Cardiac fibroblast (primary cell): ENCODE measurements around the gene ADGB.

Experiments used
- DNase-seq, 2 donors: peaks; one replicate each; pipeline versions ENCODE4 v3.0.0 to v3.0.0-alpha.2; 2010; ENCODE audit warnings: low read depth in 2 of 2
- H3K4me3 ChIP-seq, 2 donors: replicated peaks in 1 of 2; 1 replicate in 1 of 2; 2 replicates in 1 of 2; pipeline ENCODE4 v1.5.1; 2011; ENCODE audit warnings: low read depth in 2 of 2, low read length in 2 of 2, mild to moderate bottlenecking in 2 of 2, moderate library complexity in 1 of 2
- TF ChIP-seq, protein P1 (sequence below): IDR thresholded peaks from one replicate; pipeline ENCODE4 v1.5.1; 2011; ENCODE audit warnings: low read depth, mild to moderate bottlenecking, low read length, inconsistent platforms

Gene ADGB

DNA sequence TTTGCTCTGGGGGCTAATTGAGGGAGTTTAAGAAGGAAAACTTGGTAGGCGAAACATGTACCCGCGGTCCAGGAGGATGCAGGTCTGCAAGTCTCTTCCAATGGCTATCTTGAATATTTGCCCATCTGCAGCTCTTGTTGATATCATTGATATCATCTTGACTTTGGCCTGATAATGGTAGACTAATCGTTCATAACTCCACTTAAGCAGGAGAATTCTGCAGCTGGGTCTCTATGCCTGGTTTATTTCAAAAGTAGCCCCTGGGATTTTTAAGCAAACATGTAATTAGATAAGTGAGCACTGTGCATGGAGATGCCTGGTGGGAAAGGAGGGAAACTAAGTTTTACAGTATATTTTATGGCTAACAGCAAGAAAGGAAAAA, 52.7 kb downstream of the ADGB start:
- H3K4me3 ChIP-seq, result no peak overlapping the region
- DNase-seq, result no peak
- TF ChIP-seq, protein P1, sequence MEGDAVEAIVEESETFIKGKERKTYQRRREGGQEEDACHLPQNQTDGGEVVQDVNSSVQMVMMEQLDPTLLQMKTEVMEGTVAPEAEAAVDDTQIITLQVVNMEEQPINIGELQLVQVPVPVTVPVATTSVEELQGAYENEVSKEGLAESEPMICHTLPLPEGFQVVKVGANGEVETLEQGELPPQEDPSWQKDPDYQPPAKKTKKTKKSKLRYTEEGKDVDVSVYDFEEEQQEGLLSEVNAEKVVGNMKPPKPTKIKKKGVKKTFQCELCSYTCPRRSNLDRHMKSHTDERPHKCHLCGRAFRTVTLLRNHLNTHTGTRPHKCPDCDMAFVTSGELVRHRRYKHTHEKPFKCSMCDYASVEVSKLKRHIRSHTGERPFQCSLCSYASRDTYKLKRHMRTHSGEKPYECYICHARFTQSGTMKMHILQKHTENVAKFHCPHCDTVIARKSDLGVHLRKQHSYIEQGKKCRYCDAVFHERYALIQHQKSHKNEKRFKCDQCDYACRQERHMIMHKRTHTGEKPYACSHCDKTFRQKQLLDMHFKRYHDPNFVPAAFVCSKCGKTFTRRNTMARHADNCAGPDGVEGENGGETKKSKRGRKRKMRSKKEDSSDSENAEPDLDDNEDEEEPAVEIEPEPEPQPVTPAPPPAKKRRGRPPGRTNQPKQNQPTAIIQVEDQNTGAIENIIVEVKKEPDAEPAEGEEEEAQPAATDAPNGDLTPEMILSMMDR, result no peak

DNA sequence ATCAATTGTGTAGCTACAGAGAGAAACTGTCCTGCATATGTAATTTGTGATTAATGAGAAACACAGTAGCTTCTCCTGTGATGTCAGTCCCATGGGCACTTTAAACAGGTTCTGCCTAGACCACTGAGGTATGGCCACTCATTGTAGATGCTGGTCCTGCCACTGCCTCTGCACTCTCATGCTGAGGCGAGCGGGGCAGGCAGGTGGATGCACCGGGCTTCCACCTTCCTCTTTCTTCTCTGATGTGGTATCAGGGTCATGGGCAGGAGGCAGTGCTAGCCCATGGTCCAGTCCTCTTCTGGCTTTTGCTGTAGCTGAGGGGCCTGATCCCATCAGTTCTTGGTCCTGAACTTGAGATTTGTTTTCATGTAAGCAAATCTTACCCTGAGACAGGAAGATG, 58.7 kb downstream of the ADGB start:
- DNase-seq, result no peak
- TF ChIP-seq, protein P1, result no peak
- no peak overlapping the region for H3K4me3 ChIP-seq

DNA sequence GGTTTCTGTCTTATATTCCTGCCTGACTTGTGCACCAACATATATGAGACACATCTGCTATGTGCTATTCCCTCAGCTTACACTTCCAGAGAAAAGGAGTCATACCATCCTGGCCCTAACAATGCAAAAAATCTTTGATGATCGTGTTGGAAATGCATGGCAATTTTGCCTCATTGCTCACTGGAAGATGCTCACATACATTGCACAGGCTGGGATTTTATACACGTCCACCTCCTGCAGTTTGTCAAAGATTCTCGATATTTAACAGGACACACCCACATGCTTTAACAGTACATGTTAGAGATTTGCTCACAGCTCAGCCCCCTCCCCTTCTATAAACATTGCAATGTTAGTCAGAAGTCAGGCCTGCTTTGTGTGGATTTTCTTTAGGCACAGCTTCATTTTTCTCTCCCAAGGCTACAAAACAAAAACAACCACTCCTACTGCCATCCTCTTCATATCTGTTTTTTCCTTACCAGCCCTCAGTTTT, 66.1 kb downstream of the ADGB start:
- TF ChIP-seq, protein P1, result no peak
- no peak for DNase-seq
- H3K4me3 ChIP-seq, result no peak overlapping the region

DNA sequence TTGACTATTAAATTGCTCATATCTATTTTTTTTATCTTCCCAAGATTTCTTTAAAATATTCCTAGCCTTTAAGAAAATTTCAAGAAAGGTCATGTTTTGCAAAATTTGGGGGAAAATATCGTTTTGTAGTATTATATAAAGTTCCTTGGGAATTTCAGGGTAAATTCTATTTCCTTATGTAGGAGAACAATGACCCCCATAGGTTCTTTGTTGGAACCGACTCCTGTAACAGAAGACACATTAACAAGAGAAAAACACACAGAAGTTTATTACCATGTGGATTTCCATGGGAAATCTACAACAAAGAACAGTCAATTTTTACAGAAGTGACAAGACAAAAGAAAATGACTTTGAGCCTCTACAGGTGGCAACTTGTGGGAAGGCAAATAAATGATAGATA, 68.1 kb downstream of the ADGB start:
- H3K4me3 ChIP-seq, result no peak overlapping the region
- DNase-seq, result no peak
- TF ChIP-seq, protein P1, result no peak

DNA sequence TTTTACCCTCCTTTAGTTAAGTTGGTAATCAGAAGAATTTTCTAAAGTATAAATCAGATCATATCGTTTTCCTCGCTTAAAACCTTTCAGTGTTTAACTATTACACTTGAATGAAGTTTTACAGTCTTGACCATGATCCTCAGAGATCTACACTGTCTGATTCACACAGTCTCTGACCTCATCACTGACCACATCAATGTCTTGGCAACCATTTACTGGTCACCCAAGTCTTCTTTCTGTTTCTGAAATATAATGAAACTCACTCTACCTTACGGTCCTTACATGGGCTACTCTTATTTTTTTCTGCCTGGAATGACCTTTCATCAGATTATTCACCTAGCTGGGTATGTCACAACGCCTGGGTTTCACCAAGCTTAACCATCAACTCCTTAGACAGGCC, 71.4 kb downstream of the ADGB start:
- no peak overlapping the region for H3K4me3 ChIP-seq
- peak in 1 of 2 donors; percentile 28 for DNase-seq
- TF ChIP-seq, protein P1, result no peak

DNA sequence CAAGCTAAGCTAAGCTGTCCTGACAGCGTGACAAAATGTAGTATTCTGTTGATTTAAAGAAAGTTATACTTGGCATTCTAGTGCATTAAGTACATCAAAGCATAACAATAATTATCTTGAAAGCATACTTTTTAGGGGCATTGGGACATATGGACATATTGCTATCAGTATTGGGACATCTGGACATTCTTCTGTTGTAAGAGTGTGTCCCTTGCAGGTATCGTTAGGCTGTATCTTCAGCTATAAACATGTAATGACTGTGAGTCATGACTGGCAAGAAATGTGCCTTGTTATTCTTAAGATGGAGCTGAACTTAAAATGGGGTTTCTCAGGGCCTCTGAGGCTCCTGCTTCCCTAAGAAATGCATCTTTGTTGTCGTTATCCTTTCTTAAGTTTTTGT, 74.3 kb downstream of the ADGB start:
- TF ChIP-seq, protein P1, result no peak
- H3K4me3 ChIP-seq, result no peak overlapping the region
- DNase-seq, result no peak

DNA sequence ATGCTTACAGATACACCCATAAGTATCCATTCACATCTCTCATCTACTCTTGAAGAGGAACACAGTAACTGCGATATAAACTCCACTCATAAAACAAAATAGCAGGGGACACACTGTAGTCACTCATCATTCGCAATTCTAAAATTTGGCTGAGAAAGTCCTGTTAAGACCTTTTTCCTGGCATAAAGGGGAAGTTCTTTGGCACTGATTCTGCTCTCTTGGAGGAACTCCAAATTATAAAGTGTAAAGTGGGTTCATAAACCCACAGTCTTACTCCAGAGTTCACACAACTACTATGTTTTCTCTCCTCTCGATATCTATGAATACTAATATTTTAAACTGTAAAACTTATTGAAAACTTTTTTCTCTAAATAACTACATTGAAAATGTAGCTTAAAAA, 80.6 kb downstream of the ADGB start:
- DNase-seq, result peak in 1 of 2 donors; percentile 3
- TF ChIP-seq, protein P1, result no peak
- no peak overlapping the region for H3K4me3 ChIP-seq
